GM12873 (cell line): ENCODE results near the gene TARS3.

Experiments used
- CTCF ChIP-seq: IDR thresholded peaks from 2 replicates; pipeline ENCODE4 v1.5.1; 2012; ENCODE audit warnings: low read depth, mild to moderate bottlenecking, moderate library complexity, low read length, control low read depth; ENCODE audit not compliant: insufficient read depth; ENCODE audit errors: missing control alignments

Gene TARS3

GRCh38 chr15:101675796-101676582 is 48.3 kb downstream of the TARS3 start:
- TF ChIP-seq CTCF: peak; percentile 4

- TF ChIP-seq CTCF: no peak
Measured at GRCh38 chr15:101675015-101675414, 49.3 kb downstream of the TARS3 start.

- no peak for TF ChIP-seq CTCF
Measured at GRCh38 chr15:101672298-101672697, 52.0 kb downstream of the TARS3 start.

GRCh38 chr15:101669744-101670143 is 54.5 kb downstream of the TARS3 start:
- TF ChIP-seq CTCF: no peak

- no peak for TF ChIP-seq CTCF
Measured at GRCh38 chr15:101667881-101668280, 56.4 kb downstream of the TARS3 start.

GRCh38 chr15:101664303-101664913 is 59.9 kb downstream of the TARS3 start:
- no peak for TF ChIP-seq CTCF

GRCh38 chr15:101662203-101662602 is 62.1 kb downstream of the TARS3 start:
- no peak for TF ChIP-seq CTCF
